KMS-11 (cell line): ENCODE data around the gene BEND5.

Experiments
- H2AFZ ChIP-seq: fragments of 200-600 bp; sonication (generic); 2 replicates; pipeline ENCODE4 v1.6.1; 2016; ENCODE audit warnings: antibody characterized with exemption, mixed run types, low read depth
- H3K27ac ChIP-seq: fragments of 200-600 bp; sonication (generic); 2 replicates; pipeline ENCODE4 v1.6.1; 2016; ENCODE audit warnings: mild to moderate bottlenecking, mixed run types
- H3K27me3 ChIP-seq: fragments of 200-600 bp; sonication (generic); 2 replicates; pipeline ENCODE4 v1.6.1; 2017; ENCODE audit warnings: mild to moderate bottlenecking, low read depth, mixed run types, moderate library complexity; ENCODE audit not compliant: insufficient read depth
- H3K36me3 ChIP-seq: fragments of 200-600 bp; sonication (generic); 2 replicates; pipeline ENCODE4 v1.6.1; 2017; ENCODE audit warnings: mild to moderate bottlenecking, mixed run types; ENCODE audit not compliant: insufficient read depth
- H3K4me1 ChIP-seq: fragments of 200-600 bp; sonication (generic); 2 replicates; pipeline ENCODE4 v1.6.1; 2016; ENCODE audit warnings: mild to moderate bottlenecking, low read depth, mixed run types; ENCODE audit not compliant: poor library complexity, severe bottlenecking
- H3K4me2 ChIP-seq: fragments of 200-600 bp; sonication (generic); 2 replicates; pipeline ENCODE4 v1.7.0; 2016; ENCODE audit warnings: mild to moderate bottlenecking, mixed run types
- H3K4me3 ChIP-seq: fragments of 200-600 bp; sonication (generic); IDR thresholded peaks from 2 replicates; pipeline ENCODE4 v1.6.1; 2017; ENCODE audit warnings: low read depth, low read length, mixed read lengths; ENCODE audit not compliant: insufficient read depth
- H3K79me2 ChIP-seq: fragments of 200-600 bp; sonication (generic); 2 replicates; pipeline ENCODE4 v1.6.1; 2016; ENCODE audit warnings: low read depth, mixed run types; ENCODE audit not compliant: insufficient read depth
- H3K9ac ChIP-seq: fragments of 200-600 bp; sonication (generic); 2 replicates; pipeline ENCODE4 v1.6.1; 2016; ENCODE audit warnings: mild to moderate bottlenecking, mixed run types
- H4K20me1 ChIP-seq: fragments of 200-600 bp; sonication (generic); 2 replicates; pipeline ENCODE4 v1.6.1; 2016; ENCODE audit warnings: mild to moderate bottlenecking, mixed run types; ENCODE audit not compliant: insufficient read depth
- CTCF ChIP-seq: fragments of 200-600 bp; sonication (generic); conservative IDR thresholded peaks from 2 replicates; pipeline ENCODE4 v1.6.1; 2017; ENCODE audit warnings: low read depth, mild to moderate bottlenecking, antibody characterized with exemption, low read length, moderate library complexity, mixed read lengths

The BEND5 gene

DNA sequence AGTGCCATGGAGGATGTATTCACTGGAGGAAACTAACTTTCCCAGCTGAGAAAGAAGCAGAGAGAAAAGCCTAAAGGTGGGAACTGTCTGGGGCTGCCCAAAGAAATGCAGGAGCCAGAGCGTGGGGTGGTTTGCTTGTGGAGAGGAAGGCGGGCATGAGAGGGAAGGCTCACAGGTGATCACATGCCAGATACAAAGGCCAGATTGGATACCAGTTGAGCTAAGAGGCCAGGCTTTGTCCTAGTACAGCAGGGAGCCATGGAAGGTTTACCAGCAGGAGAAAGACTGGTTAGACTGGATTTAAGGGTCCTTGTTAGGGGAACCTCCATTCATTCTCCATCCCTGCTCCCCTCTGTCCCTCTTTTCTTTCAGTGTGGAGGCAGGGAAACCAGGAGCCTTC, 66.4 kb downstream of the BEND5 start:
- H4K20me1 ChIP-seq, result no peaks in the 10 kb centered on the region
- no peaks in the 10 kb centered on the region for H3K36me3 ChIP-seq
- H3K9ac ChIP-seq, result no peak overlapping the region
- no peak for TF ChIP-seq CTCF
- no peak overlapping the region for H3K4me3 ChIP-seq
- H3K27ac ChIP-seq, result no peak overlapping the region
- no peaks in the 10 kb centered on the region for H3K27me3 ChIP-seq
- no peaks in the 10 kb centered on the region for H3K4me1 ChIP-seq
- H3K79me2 ChIP-seq, result no peaks in the 10 kb centered on the region
- H2AFZ ChIP-seq, result no peak overlapping the region
- no peak overlapping the region for H3K4me2 ChIP-seq

- Histone ChIP-seq H3K4me2 (no peak overlapping the region), H4K20me1 (no peaks in the 10 kb centered on the region), H3K4me3 (no peak overlapping the region), H3K36me3 (no peaks in the 10 kb centered on the region), H2AFZ (no peak overlapping the region), H3K9ac (no peak overlapping the region), H3K79me2 (no peaks in the 10 kb centered on the region), H3K27me3 (no peaks in the 10 kb centered on the region), H3K27ac (no peak overlapping the region), H3K4me1 (no peaks in the 10 kb centered on the region)
- TF ChIP-seq CTCF, result no peak
Measured at GRCh38 chr1:48704736-48705135, 72.0 kb downstream of the BEND5 start.

GRCh38 chr1:48701445-48701844, 75.2 kb downstream of the BEND5 start:
- Histone ChIP-seq H3K27me3 (no peaks in the 10 kb centered on the region), H3K36me3 (no peaks in the 10 kb centered on the region), H3K4me1 (no peaks in the 10 kb centered on the region), H4K20me1 (no peaks in the 10 kb centered on the region), H2AFZ (no peak overlapping the region), H3K27ac (no peak overlapping the region), H3K79me2 (no peaks in the 10 kb centered on the region), H3K9ac (no peak overlapping the region), H3K4me3 (no peak overlapping the region), H3K4me2 (no peak overlapping the region)
- TF ChIP-seq CTCF, result no peak

- Histone ChIP-seq H2AFZ (no peak overlapping the region), H3K4me3 (no peak overlapping the region), H4K20me1 (no peaks in the 10 kb centered on the region), H3K4me2 (no peak overlapping the region), H3K27ac (no peak overlapping the region), H3K79me2 (no peaks in the 10 kb centered on the region), H3K36me3 (no peaks in the 10 kb centered on the region), H3K4me1 (no peaks in the 10 kb centered on the region), H3K27me3 (no peaks in the 10 kb centered on the region), H3K9ac (no peak overlapping the region)
- peak; percentile 58 for TF ChIP-seq CTCF
Measured at GRCh38 chr1:48697066-48697707, 79.5 kb downstream of the BEND5 start.
